ENCODE results near the gene WDR76.

The WDR76 gene

DNA sequence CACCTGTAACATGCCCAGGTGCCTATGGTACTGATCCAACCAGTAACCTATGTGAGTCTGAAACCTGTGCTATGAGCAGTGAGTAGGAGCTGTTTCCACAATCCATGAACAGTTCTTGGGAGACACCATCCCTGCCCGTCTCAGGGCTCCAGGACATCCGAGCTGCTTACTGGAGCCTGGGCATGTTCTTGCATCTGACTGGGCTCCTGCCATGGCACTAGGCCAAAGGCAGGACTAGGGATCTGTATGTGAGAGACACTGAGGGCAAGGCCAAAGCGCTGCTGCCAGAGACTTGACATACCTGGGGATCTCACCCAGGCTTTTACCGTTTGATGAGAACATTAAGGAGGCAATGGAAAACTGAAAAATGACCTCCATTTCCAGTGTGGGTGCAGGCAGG lies 59.8 kb downstream of the WDR76 start:
- Histone ChIP-seq H3K4me3 (ENCODE audit: low read length) (no peak overlapping the region), H3K9ac (ENCODE audit: low read length) (no peak overlapping the region), H3K27me3 (ENCODE audit: control insufficient read depth, insufficient read depth, low read length) (no peaks in the 10 kb centered on the region), H3K9me3 (ENCODE audit: control insufficient read depth, low read length) (no peaks in the 10 kb centered on the region), H3K36me3 (ENCODE audit: control insufficient read depth, insufficient read depth, low read length) (no peaks in the 10 kb centered on the region), H3K4me1 (ENCODE audit: control insufficient read depth, insufficient read depth, low read length) (peaks cover 13% of the 10 kb centered on the region)

DNA sequence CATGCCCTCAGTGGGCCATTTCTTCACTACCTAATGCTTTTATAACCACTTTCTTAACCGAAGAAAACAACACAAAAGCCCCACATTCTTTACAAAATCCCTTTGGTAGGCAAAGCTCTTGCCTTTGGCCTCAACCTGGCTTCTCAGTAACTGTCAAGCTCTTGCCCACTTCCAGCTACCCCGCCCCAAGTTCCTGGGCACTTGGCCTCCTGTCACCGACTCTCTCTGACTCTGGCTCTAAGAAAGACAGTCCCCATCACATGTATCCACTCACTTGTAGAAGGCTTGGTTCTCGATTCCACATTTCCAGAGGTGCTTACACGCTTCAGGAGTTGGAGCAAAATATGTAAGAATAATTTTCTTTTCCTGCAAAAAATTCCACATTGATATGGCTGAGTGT lies 61.1 kb downstream of the WDR76 start:
- Histone ChIP-seq H3K9ac (ENCODE audit: low read length) (no peak overlapping the region), H3K9me3 (ENCODE audit: control insufficient read depth, low read length) (no peaks in the 10 kb centered on the region), H3K27me3 (ENCODE audit: control insufficient read depth, insufficient read depth, low read length) (no peaks in the 10 kb centered on the region), H3K4me3 (ENCODE audit: low read length) (no peak overlapping the region), H3K36me3 (ENCODE audit: control insufficient read depth, insufficient read depth, low read length) (no peaks in the 10 kb centered on the region), H3K4me1 (ENCODE audit: control insufficient read depth, insufficient read depth, low read length) (peaks cover 13% of the 10 kb centered on the region)

DNA sequence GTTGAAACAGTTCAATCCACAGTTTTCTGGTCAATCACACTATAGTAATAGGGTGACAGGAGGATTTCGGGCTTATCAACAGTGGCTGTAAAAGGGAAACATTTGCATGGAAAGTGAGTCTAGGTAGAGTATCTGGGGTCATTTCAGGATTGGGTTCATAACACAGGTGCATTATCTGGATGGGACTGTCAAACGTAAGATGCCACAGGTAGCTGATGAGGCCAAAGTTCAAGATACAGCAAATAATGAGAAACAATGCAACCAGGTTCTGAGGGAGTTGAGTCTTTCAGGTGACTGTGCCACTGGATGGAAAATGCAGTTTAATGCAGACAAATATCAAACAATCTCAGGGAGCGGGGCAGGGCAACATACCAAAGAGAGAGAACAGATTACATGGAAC lies 62.2 kb downstream of the WDR76 start:
- H3K27me3 ChIP-seq (ENCODE audit: control insufficient read depth, insufficient read depth, low read length): no peaks in the 10 kb centered on the region
- no peaks in the 10 kb centered on the region for H3K9me3 ChIP-seq (ENCODE audit: control insufficient read depth, low read length)
- H3K4me1 ChIP-seq (ENCODE audit: control insufficient read depth, insufficient read depth, low read length): peaks cover 13% of the 10 kb centered on the region
- no peaks in the 10 kb centered on the region for H3K36me3 ChIP-seq (ENCODE audit: control insufficient read depth, insufficient read depth, low read length)
- no peak overlapping the region for H3K9ac ChIP-seq (ENCODE audit: low read length)
- no peak overlapping the region for H3K4me3 ChIP-seq (ENCODE audit: low read length)

DNA sequence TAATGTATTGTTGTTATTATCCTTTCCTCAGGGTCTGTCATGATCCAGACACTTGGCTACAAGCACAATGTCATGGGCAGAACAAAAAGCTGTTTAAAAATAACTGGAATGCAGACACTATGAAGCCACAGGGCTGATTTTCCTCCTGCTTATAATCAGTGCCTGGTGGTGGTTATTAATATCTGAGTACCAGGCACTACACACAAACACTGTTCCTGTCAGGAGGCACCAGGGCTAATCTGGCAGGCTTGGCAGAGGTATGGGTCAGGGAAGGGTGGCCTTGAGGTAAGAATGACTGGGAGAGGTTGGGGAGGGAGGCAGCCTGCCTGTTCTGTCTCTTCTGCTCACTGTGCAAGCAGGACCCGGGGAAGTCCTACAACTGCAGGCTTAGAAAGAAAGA lies 67.2 kb downstream of the WDR76 start:
- peaks cover 9% of the 10 kb centered on the region for H3K4me1 ChIP-seq (ENCODE audit: control insufficient read depth, insufficient read depth, low read length)
- no peak overlapping the region for H3K9ac ChIP-seq (ENCODE audit: low read length)
- H3K4me3 ChIP-seq (ENCODE audit: low read length): no peak overlapping the region
- no peaks in the 10 kb centered on the region for H3K27me3 ChIP-seq (ENCODE audit: control insufficient read depth, insufficient read depth, low read length)
- H3K9me3 ChIP-seq (ENCODE audit: control insufficient read depth, low read length): no peaks in the 10 kb centered on the region
- no peaks in the 10 kb centered on the region for H3K36me3 ChIP-seq (ENCODE audit: control insufficient read depth, insufficient read depth, low read length)

DNA sequence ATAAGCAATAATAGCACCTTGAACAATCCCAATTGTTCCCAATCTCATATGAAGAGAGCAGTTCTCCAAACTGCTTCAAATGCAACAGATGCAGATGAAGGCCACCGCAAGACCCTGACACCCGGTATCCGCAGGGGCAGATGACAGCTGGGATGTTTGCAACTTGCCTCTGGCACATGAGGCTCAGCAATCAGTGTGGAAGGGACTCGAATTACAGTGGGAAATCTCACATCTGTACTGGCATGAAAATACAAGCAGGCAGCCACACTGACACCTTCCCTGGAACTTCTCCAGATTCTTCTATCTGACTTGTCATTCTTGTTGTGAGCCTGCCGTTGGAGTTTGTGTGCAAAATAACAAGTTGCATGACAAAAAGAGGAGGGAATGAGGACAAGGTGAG lies 68.8 kb downstream of the WDR76 start:
- Histone ChIP-seq H3K27me3 (ENCODE audit: control insufficient read depth, insufficient read depth, low read length) (no peaks in the 10 kb centered on the region), H3K4me1 (ENCODE audit: control insufficient read depth, insufficient read depth, low read length) (no peaks in the 10 kb centered on the region), H3K9me3 (ENCODE audit: control insufficient read depth, low read length) (no peaks in the 10 kb centered on the region), H3K9ac (ENCODE audit: low read length) (no peak overlapping the region), H3K36me3 (ENCODE audit: control insufficient read depth, insufficient read depth, low read length) (no peaks in the 10 kb centered on the region), H3K4me3 (ENCODE audit: low read length) (no peak overlapping the region)

DNA sequence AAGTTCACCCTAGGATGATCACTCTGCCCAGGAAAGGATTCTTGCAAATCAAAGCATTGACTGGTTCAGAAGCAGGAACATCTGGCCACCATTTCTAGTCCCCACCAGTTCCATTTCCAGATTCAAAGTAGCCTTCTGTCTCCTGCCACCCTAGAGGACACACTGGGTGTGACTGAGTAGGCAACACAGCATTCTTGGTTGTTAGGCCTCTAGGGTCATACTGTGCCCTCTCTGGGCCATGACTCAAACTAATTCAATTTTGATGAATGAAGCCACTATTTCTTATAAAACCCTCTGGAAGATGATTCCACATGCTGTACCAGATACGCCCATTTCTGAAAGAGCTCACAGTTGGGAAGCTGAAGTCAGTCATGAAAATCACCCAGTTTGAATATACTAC lies 69.7 kb downstream of the WDR76 start:
- Histone ChIP-seq H3K4me3 (ENCODE audit: low read length) (no peak overlapping the region), H3K4me1 (ENCODE audit: control insufficient read depth, insufficient read depth, low read length) (no peaks in the 10 kb centered on the region)

DNA sequence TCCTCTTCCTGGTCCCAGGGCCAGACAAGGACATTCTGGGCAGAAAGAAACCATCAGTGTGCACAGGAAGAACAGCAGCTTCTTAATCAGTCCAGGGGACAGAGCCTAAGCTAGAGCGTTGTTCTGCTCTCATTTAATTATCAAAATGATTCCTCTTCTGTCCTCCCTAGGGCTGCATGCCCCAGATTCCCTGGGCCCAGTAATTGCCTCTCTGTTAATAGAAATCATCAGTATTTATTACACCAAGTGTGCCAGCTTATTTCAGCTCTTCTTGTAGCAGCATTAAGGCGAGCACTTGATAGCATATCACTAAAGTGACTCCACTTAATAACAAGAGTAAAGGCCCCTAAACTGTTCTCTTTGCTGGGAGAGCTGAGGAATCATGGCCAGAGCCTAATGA lies 72.1 kb downstream of the WDR76 start:
- Histone ChIP-seq H3K4me1 (ENCODE audit: control insufficient read depth, insufficient read depth, low read length) (no peaks in the 10 kb centered on the region), H3K27me3 (ENCODE audit: control insufficient read depth, insufficient read depth, low read length) (no peaks in the 10 kb centered on the region)

More for the DNA sequence above, 69.7 kb downstream of the WDR76 start:
- H3K9me3 ChIP-seq (ENCODE audit: control insufficient read depth, low read length): no peaks in the 10 kb centered on the region
- no peak overlapping the region for H3K9ac ChIP-seq (ENCODE audit: low read length)
- no peaks in the 10 kb centered on the region for H3K27me3 ChIP-seq (ENCODE audit: control insufficient read depth, insufficient read depth, low read length)
- no peaks in the 10 kb centered on the region for H3K36me3 ChIP-seq (ENCODE audit: control insufficient read depth, insufficient read depth, low read length)

DNA sequence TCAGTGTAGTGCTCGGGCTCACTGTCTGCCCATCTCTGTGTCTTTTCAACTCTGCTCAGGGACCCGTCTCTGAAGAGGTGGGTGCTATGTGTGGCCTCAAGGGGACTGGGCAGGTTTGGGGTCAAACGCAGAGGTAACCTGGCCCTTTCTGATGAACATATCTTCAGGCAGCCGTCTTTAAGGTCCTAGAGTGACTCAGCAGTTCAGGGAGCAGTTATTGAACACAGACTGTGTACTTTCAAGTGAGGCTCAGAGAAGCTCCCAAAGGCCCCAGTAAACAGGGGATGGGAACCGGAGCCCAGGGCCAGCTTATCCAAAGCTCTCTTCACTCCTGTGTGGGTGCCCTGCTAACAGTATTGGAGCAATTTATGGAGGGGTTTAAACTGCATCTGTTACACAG lies 73.1 kb downstream of the WDR76 start:
- Histone ChIP-seq H3K27me3 (ENCODE audit: control insufficient read depth, insufficient read depth, low read length) (no peaks in the 10 kb centered on the region), H3K9ac (ENCODE audit: low read length) (no peak overlapping the region), H3K36me3 (ENCODE audit: control insufficient read depth, insufficient read depth, low read length) (no peaks in the 10 kb centered on the region), H3K4me3 (ENCODE audit: low read length) (no peak overlapping the region), H3K4me1 (ENCODE audit: control insufficient read depth, insufficient read depth, low read length) (no peaks in the 10 kb centered on the region), H3K9me3 (ENCODE audit: control insufficient read depth, low read length) (no peaks in the 10 kb centered on the region)

More for the DNA sequence above, 72.1 kb downstream of the WDR76 start:
- Histone ChIP-seq H3K4me3 (ENCODE audit: low read length) (no peak overlapping the region), H3K9ac (ENCODE audit: low read length) (no peak overlapping the region), H3K9me3 (ENCODE audit: control insufficient read depth, low read length) (no peaks in the 10 kb centered on the region), H3K36me3 (ENCODE audit: control insufficient read depth, insufficient read depth, low read length) (no peaks in the 10 kb centered on the region)

DNA sequence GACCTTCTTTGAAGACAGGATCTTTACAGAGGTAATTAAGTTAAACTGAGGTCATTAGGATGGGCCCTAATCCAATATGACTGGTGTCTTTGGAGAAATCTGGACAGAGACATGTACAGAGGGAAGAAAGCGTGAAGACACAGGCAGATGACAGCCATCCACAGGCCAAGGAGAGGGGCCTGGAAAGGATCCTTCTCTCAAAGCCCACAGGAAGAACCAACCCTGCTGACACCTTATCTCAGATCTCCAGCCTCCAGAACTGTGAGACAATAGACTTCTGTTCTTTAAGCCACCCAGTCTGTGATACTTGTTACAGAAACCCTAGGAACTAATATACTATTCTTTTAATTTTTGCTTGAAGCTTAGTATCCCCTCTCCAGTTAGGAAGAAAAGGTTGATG lies 74.2 kb downstream of the WDR76 start:
- H3K36me3 ChIP-seq (ENCODE audit: control insufficient read depth, insufficient read depth, low read length): no peaks in the 10 kb centered on the region
- no peaks in the 10 kb centered on the region for H3K9me3 ChIP-seq (ENCODE audit: control insufficient read depth, low read length)
- no peak overlapping the region for H3K4me3 ChIP-seq (ENCODE audit: low read length)

DNA sequence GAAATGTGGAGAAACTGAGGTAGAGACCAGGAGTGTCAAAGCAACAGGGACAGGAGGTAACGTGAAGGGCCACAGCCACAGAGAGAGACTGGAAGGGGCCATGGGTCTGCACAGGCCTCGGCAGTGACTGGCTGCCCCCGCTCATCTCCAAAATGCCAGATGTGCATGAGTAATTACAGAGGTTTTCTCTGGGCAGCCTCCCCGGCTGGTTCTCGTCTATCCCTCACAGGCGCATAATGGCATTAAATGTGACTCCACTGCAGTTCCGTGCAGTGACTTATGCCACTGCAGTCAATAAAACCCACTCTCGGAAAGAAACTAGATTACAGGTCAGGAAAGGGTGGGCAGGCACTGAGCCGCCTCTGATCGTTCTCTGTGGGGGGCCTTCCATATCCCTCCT lies 74.7 kb downstream of the WDR76 start:
- H3K4me3 ChIP-seq (ENCODE audit: low read length): no peak overlapping the region
- no peaks in the 10 kb centered on the region for H3K27me3 ChIP-seq (ENCODE audit: control insufficient read depth, insufficient read depth, low read length)
- H3K9me3 ChIP-seq (ENCODE audit: control insufficient read depth, low read length): no peaks in the 10 kb centered on the region
- no peaks in the 10 kb centered on the region for H3K4me1 ChIP-seq (ENCODE audit: control insufficient read depth, insufficient read depth, low read length)
- H3K36me3 ChIP-seq (ENCODE audit: control insufficient read depth, insufficient read depth, low read length): no peaks in the 10 kb centered on the region
- no peak overlapping the region for H3K9ac ChIP-seq (ENCODE audit: low read length)

More for the DNA sequence above, 74.2 kb downstream of the WDR76 start:
- Histone ChIP-seq H3K9ac (ENCODE audit: low read length) (no peak overlapping the region), H3K27me3 (ENCODE audit: control insufficient read depth, insufficient read depth, low read length) (no peaks in the 10 kb centered on the region), H3K4me1 (ENCODE audit: control insufficient read depth, insufficient read depth, low read length) (no peaks in the 10 kb centered on the region)

DNA sequence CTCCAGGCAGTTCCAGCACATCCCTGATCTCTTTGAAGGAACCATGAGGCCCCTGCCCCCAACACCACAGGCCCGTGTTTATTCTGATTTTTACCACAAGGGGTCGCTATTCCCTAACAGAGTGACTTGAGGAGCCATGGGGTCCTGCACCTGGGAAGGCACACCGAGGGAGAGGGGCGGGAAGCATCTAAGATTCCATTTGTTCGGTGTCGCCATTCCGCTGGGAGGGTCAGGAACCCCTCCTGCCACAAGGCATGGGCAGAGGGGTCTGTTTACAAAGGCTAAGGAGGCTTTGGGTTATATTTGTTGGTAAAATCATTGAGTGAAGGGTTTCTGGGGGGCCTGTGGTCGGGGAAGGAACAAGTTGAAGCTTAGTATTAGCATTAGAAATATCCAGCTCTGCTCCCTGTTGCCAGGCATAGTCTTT lies 77.1 kb downstream of the WDR76 start:
- H3K36me3 ChIP-seq (ENCODE audit: control insufficient read depth, insufficient read depth, low read length): no peaks in the 10 kb centered on the region
- no peak overlapping the region for H3K4me3 ChIP-seq (ENCODE audit: low read length)
- H3K27me3 ChIP-seq (ENCODE audit: control insufficient read depth, insufficient read depth, low read length): no peaks in the 10 kb centered on the region
- H3K9ac ChIP-seq (ENCODE audit: low read length): no peak overlapping the region
- no peaks in the 10 kb centered on the region for H3K4me1 ChIP-seq (ENCODE audit: control insufficient read depth, insufficient read depth, low read length)
- H3K9me3 ChIP-seq (ENCODE audit: control insufficient read depth, low read length): no peaks in the 10 kb centered on the region

DNA sequence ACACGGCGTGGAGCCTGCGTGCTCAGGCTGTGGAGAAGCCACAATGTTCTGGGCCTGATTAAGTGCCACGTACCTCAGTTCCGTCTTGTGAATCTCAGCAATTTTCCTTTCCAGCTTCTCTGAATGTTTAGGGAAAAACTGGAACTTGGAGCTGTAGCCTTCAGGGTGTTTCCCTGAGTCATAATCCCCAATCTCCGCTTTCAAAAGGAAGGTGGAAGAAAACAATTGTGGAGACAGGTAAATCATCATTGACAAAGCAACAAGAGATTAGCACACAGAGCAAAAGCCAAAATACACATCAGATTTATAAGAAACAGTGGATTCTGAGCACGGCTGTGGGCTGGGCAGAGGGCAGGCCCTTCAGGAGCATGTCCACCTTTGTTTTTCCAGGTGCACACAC lies 79.0 kb downstream of the WDR76 start:
- no peaks in the 10 kb centered on the region for H3K27me3 ChIP-seq (ENCODE audit: control insufficient read depth, insufficient read depth, low read length)
- H3K9ac ChIP-seq (ENCODE audit: low read length): no peak overlapping the region
- H3K9me3 ChIP-seq (ENCODE audit: control insufficient read depth, low read length): no peaks in the 10 kb centered on the region
- no peak overlapping the region for H3K4me3 ChIP-seq (ENCODE audit: low read length)
- no peaks in the 10 kb centered on the region for H3K4me1 ChIP-seq (ENCODE audit: control insufficient read depth, insufficient read depth, low read length)
- no peaks in the 10 kb centered on the region for H3K36me3 ChIP-seq (ENCODE audit: control insufficient read depth, insufficient read depth, low read length)

DNA sequence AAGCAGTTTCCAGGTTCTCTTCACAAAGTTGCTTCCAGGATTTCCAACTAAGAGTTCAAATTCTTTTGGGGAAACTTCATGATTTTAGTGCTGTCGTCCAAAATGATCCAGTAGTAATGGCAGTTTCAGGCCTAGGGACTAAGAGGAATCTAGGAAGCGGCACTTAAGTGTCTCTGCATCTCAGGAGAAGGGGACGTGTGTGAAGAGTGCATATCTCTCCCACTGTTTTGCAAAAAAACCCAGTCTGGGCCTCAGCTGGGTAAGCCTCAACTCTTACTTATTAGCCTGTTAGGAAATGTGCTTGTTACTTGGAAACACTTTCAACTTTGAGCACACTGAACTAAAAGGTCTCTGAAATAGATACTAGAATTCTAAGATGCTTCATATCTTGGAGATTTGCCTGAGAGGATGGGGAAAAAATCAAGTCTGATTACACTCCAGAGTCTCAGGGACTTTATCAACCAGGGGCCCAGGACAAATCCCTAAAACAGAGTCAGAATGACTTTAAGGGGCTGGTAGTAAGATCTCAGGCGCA lies 81.8 kb downstream of the WDR76 start:
- Histone ChIP-seq H3K36me3 (ENCODE audit: control insufficient read depth, insufficient read depth, low read length) (no peaks in the 10 kb centered on the region), H3K4me1 (ENCODE audit: control insufficient read depth, insufficient read depth, low read length) (no peaks in the 10 kb centered on the region), H3K27me3 (ENCODE audit: control insufficient read depth, insufficient read depth, low read length) (no peaks in the 10 kb centered on the region), H3K9ac (ENCODE audit: low read length) (no peak overlapping the region), H3K4me3 (ENCODE audit: low read length) (no peak overlapping the region), H3K9me3 (ENCODE audit: control insufficient read depth, low read length) (no peaks in the 10 kb centered on the region)

Data from mucosa of stomach (tissue), 1 donor.